ENCODE measurements around the gene ITFG2.
"Not testable (repeated sequence)": the region's sequence is repeated elsewhere in the genome, so short reads cannot be mapped to it uniquely, and the experiment has no call there.

ITFG2 gene

GRCh38 chr12:2864198-2864597 lies 51.7 kb downstream of the ITFG2 start:
- no peak for DNase-seq

DNA sequence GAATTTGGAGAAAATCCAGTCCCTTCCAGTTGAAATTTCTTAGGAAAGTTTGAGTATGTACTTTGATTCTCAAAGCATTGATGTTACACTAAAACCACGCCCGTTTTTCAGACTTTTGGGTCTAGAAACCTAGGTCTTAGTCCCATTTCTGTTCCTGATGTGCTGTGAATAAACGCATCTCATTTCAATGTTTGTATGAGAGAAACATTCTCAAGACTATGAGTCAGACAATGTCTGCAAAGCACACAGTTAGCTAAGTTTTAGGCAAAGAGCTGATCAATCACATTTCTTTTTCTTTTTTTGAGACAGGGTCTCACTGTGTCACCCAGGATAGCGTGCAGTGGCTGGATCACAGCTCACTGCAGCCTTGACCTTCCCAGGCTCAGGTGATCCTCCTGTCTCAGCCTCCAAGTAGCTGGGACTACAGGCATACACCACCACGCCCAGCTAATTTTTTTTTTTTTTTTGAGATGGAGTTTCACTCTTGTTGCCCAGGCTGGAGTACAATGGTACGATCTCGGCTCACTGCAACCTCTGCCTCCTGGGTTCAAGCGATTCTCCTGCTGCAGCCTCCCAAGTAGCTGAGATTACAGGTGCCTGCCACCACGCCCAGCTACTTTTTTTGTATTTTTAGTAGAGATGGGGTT lies 56.6 kb downstream of the ITFG2 start:
- not testable (repeated sequence) for DNase-seq
